ENCODE data around the gene COL23A1.

COL23A1 gene

DNA sequence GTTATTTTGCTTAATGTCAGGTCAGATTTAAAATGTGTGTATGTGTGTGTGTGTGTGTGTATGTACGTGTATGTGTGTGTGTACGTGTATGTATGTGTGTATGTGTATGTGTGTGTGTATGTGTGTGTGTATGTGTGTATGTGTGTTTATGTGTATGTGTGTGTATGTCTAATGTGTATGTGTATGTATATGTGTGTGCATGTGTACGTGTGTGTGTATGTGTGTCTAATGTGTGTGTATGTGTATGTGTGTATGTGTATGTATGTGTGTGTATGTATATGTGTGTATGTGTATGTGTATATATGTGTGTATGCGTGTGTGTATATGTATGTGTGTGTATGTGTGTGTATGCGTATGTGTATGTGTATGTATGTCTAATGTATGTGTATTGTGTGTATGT lies 232.5 kb downstream of the COL23A1 start:
- DNase-seq (ENCODE audit: low read depth), result no peak

DNA sequence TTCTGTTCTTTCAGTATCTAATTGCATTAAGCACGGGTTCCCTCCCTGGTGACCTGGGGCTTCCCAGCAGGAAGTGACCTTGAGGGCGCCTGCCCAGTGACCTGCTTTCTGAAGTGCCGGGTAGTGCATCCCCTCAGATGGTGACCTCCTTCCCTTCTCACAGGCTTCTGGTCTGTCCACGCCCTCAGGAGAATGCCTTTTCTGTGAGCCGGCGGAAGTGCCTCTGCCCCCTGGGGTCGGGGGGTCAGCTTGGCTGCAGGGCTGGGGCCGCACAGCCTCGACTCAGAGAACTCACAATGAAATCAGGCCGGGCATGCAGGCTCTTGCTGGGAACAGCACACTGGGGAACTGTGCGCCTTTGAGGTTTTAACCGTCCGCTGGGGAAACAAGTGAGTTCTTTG lies 233.1 kb downstream of the COL23A1 start:
- DNase-seq (ENCODE audit: low read depth), result no peak

DNA sequence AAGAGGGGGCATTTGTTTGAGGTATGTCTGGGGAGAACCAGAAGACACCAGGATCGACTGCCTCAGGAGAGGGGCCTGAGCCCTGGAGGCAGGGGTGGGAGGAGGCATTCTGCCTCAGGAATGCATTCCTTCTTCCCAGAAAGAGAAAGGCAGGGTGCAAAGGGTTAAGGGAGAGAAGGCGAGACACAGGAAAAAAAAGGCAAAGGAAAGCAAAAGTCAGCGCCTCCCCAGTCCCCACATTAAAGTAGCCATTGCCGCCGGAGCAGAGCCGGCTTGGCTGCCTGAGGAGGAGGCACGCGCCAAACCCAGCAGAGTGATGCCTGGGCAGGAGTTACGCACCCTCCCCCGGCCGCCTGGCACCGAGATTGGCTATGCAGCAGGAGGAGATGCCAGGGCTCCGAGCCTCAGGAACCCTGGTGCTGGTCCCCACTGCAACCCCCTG lies 233.7 kb downstream of the COL23A1 start:
- no peak for DNase-seq (ENCODE audit: low read depth)

DNA sequence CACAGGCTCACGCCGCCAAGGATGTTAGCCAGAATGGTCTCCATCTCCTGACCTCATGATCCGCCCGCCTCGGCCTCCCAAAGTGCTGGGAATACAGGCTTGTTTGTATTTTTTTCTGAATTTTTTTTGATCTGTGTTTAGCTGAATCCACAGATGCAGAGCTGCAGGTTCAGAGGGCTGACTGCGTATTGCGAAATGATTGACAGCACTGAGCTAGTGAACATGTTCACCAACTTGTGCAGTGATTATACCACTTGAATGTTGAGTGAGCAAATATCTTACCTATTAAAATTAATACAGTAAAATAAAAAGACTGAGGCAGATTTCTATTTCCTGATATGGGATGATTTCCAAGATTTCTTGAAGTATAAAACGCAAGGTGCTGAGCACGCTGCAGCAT lies 234.5 kb downstream of the COL23A1 start:
- DNase-seq (ENCODE audit: low read depth), result no peak

- DNase-seq (ENCODE audit: low read depth), result no peak
Measured at GRCh38 chr5:178353461-178353860, 236.7 kb downstream of the COL23A1 start.

GRCh38 chr5:178352035-178352349 lies 238.2 kb downstream of the COL23A1 start:
- no peak for DNase-seq (ENCODE audit: low read depth)

- DNase-seq (ENCODE audit: low read depth), result no peak
Measured at GRCh38 chr5:178351221-178352034, 238.8 kb downstream of the COL23A1 start.

- DNase-seq (ENCODE audit: low read depth), result no peak
Measured at GRCh38 chr5:178350361-178351220, 239.6 kb downstream of the COL23A1 start.

- no peak for DNase-seq (ENCODE audit: low read depth)
Measured at GRCh38 chr5:178349625-178350353, 240.4 kb downstream of the COL23A1 start.

DNA sequence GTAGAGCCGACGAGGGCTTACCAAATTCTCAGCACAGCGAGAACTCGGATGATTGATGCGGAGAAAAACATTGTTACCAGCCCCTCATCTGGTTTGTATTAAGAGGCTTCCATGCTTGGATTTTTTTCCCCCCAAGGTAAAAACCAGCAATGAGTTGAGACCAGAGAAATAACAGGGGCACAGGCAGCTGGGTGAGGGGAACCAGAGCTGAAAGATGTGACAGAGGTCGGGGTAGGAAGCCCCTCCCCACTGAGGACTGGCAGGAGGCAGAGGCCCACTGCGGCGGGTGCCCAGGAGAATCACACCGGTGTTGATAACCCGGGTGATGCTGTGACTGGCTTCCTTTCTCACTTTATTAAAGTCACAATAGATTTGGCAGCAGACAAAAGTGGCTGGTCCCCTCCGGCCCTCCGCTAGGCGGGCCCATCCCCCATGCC lies 241.1 kb downstream of the COL23A1 start:
- DNase-seq (ENCODE audit: low read depth), result no peak

DNA sequence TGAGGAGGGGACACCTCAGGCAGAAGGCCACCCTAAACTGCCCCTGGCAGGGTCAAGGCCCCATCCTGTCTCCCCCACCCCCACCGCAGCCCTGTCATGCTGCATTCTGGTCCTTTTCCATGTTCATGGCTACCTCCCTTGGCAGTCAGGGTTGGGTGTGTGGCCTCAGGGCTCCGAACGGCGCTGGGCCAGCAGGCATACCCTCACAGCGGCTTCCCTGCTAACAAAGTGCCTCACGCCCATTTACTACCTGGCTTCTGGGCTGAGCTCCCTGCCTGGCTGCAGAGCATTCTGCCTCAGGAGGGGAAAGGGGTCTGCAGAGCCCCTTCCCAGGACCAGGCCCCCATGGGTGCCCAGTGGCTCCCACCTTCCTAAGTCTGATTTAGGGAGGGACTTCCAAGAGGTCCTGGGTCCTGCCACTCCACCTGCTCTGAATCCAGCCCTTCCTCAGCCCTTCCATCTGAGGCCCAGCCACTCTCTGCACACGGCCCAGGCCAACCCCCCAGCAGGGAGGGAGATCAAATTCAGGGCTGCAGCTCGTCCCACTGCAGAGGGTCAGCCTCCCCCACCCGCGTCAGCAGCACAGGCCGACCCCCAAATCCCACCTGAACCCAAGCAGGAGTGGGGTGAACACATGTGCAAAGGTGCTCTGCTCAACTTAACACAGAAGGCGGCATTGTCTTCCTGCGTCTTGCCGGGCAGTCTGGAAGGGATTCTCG lies 241.7 kb downstream of the COL23A1 start:
- DNase-seq (ENCODE audit: low read depth), result no peak

GRCh38 chr5:178347956-178348355 lies 242.2 kb downstream of the COL23A1 start:
- no peak for DNase-seq (ENCODE audit: low read depth)

DNA sequence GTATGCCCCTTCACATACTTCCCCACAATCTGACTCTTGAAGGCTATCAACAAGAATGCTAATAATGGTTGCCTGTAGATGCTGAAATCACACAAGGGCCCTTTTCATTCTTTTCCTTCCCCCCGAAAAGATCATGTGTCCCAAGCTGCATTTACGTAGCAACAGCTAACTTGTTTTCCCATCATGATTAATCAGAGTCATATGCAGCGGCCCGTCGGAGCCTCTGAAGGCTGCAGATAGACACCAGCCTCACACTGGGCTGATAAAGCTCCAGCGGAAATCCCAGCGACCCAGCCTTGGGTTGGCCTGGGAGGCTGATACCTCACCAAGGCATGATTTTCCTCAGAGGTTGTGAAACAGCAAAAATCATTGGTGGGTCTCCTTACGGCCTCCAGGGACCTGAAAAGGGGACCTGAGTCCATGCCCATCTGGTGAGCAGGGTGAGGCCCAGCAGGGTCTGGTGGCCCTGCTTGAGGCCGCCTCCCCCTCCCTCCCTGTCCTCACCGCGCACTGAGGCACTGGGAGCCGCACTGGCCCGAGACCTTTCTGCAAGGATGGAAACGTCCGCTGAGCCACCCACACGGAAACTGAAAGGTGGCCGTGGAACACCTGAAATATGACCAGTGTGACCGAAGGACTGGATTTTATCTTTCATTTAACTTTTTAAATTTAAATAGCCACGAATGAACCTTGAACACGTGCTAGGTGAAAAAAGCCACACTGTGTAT lies 243.4 kb downstream of the COL23A1 start:
- no peak for DNase-seq (ENCODE audit: low read depth)

- DNase-seq (ENCODE audit: low read depth), result no peak
Measured at GRCh38 chr5:178343306-178343705, 246.9 kb downstream of the COL23A1 start.

- no peak for DNase-seq (ENCODE audit: low read depth)
Measured at GRCh38 chr5:178341851-178342140, 248.4 kb downstream of the COL23A1 start.

DNA sequence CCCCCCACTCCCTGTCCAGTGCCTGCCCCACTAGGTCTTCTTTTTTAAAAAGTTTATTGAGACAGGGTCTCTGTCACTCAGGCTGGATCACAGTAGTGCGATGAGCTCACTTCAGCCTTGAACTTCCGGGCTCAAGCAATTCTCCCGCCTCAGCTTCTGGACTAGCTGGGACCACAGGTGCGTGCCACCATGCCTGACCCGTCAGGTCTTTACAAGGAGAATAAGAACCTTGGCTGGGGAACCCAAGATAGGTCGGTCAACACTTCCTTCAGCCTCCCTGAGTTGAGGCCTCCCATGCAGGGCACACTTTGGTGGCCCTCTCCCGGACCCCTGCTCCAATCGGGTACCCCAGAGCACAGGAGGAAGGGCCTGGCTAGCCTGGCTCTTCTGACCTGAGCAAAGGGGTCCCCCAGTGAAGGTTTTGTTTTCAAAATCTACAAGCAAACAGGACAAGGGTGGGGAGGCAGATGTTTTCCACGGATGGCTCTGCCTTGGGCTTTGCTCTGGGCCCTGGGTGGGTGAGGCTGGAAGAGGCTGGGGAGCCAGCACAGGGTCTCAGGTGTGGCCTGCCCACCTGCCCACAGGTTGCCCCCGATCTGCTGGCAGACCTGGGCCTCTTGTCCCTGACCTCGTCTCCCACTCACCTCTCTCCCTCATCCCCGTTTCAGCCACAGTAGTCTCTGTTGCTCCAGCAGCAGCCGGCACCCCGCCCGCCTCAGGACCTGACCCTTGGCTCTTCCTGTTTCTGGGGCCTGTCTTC lies 248.9 kb downstream of the COL23A1 start:
- DNase-seq (ENCODE audit: low read depth), result no peak

DNA sequence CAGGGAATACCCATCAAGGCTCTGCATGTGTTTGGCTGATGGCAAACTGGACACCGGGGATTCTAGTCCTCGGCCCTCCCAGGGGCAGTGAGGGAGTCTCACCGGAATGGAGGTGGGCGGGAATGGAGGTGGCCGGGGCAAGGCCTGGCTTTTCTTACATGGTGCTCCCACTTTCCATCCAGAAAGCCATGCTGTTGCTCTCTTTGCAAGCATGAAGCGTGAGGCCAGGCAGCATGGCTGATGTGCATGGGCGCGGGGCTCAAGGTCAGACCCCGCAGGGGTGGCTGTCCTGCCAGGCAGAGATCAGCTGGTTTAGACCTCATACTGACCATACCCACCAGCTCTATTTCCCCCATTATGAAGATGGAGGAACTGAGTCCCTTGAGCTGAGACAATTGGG lies 249.6 kb downstream of the COL23A1 start:
- DNase-seq (ENCODE audit: low read depth), result no peak

GRCh38 chr5:178340187-178340586 lies 250.0 kb downstream of the COL23A1 start:
- DNase-seq (ENCODE audit: low read depth), result no peak

DNA sequence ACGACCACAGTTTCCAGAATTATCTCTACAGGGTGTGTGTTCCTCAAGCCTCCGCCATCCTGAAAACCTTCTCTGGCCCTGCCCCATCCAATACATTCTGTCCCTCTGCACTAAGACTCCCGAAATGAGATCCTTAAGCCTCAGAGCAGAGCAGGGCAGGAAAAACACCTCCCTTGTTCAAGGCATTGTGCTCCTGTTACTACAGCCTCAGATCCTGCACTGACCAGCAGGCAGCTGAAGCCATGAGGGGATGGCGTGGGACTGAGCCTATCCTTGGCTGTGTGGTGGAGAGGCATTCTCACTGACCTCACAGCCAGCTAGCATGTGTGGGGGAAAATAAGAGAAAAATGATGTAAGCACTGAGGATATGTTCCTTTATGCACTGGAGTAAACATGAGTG lies 250.9 kb downstream of the COL23A1 start:
- no peak for DNase-seq (ENCODE audit: low read depth)

DNA sequence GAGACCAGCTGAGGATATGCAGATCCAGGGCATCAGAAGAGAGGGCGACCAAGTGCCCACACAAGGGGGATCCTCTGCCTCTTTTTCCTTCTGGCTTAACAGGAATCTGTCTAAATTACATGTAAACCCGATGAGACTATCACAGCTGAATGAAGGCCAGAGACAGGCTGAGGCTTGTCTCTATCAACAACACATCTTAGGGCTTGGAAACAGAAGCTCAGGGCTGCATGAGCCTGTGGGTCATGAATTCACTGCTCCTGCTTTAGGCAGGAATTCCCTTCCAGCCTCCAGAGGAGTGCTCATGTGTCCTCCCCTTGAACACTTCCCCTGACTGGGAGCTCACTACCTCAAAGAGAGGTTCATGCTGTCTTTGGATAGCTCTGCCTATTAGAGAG lies 251.4 kb downstream of the COL23A1 start:
- DNase-seq (ENCODE audit: low read depth), result no peak
